NCI-H1930 (cell line): ENCODE measurements around the gene TRAF4.
A peak's percentile ranks its signal among the peaks of the same experiment; 100 is the strongest.
"Not testable (repeated sequence)": the region's sequence is repeated elsewhere in the genome, so short reads cannot be mapped to it uniquely, and the experiment has no call there.

Experiments
- DNase-seq, 2 experiments: peaks; one replicate each; lab custom pipeline; 2025; lab: John Stamatoyannopoulos, UW

The TRAF4 gene

DNA sequence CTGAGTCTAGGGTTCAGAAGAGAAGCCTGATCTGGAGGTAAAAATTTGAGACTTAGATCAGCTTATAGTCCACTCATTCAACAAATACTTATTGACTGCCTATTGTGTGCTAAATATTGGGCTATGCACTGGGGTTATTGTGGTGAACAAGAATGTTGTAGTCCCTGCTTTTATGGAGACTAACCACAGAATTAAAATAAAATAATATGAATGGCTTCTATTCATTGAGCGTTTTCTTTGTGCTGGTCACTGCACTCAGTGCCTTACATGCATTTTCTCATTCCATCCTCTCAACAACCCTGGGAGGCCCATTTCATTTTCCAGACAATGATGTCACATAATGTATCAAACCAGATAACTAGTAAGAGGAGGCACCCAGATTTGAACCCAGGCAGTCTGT is 10.5 kb upstream of the TRAF4 start:
- DNase-seq, result no peak

DNA sequence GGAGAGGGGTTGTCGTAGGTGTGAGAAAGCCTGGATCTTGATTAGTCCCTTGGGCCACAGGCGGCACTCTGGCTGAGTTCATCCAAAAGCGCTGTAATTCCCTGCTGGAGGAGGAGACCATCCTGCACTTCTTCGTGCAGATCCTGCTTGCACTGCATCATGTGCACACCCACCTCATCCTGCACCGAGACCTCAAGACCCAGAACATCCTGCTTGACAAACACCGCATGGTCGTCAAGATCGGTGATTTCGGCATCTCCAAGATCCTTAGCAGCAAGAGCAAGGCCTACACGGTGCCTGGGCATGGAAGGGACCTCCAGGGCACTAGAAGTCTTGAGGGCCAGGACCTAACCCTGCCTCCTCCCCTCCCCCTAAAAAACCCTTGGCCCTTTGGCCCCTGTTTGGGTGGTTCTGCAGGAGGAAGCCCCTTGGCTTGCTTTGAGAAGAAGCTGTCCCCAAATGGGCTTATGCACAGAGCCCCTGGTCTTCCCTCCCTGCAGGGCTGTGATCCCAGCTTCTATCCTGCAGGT is 9.0 kb upstream of the TRAF4 start:
- no peak for DNase-seq

- no peak for DNase-seq
Observed at GRCh38 chr17:28735242-28735722, 8.5 kb upstream of the TRAF4 start.

DNA sequence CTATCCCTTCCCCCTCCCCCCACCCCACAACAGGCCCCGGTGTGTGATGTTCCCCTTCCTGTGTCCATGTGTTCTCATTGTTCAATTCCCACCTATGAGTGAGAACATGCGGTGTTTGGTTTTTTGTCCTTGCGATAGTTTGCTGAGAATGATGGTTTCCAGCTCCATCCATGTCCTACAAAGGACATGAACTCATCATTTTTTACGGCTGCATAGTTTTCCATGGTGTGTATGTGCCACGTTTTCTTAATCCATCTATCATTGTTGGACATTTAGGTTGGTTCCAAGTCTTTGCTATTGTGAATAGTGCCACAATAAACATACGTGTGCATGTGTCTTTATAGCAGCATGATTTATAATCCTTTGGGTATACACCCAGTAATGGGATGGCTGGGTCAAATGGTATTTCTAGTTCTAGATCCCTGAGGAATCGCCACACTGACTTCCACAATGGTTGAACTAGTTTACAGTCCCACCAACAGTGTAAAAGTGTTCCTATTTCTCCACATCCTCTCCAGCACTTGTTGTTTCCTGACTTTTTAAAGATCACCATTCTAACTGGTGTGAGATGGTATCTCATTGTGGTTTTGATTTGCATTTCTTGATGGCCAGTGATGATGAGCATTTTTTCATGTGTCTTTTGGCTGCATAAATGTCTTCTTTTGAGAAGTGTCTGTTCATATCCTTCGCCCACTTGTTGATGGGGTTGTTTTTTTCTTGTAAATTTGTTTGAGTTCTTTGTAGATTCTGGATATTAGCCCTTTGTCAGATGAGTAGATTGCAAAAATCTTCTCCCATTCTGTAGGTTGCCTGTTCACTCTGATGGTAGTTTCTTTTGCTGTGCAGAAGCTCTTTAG is 7.7 kb upstream of the TRAF4 start:
- DNase-seq, result not testable (repeated sequence)

DNA sequence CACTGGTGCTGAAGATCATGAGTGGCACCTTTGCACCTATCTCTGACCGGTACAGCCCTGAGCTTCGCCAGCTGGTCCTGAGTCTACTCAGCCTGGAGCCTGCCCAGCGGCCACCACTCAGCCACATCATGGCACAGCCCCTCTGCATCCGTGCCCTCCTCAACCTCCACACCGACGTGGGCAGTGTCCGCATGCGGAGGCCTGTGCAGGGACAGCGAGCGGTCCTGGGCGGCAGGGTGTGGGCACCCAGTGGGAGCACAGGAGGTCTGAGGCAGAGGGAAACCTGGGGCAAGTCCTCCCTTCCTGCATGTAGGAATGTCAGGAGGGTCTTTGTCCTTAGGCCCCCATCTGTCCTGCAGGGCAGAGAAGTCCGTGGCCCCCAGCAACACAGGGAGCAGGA is 6.5 kb upstream of the TRAF4 start:
- no peak for DNase-seq

GRCh38 chr17:28737770-28738679 is 5.8 kb upstream of the TRAF4 start:
- DNase-seq, result no peak

- no peak for DNase-seq
Observed at GRCh38 chr17:28738680-28739384, 5.0 kb upstream of the TRAF4 start.

GRCh38 chr17:28740406-28741357 is 3.1 kb upstream of the TRAF4 start:
- no peak for DNase-seq

GRCh38 chr17:28741358-28742349 is 2.2 kb upstream of the TRAF4 start:
- DNase-seq, result no peak

GRCh38 chr17:28744104-28744971 is 527 bp downstream of the TRAF4 start:
- peak; percentile 36 to 43 for DNase-seq

DNA sequence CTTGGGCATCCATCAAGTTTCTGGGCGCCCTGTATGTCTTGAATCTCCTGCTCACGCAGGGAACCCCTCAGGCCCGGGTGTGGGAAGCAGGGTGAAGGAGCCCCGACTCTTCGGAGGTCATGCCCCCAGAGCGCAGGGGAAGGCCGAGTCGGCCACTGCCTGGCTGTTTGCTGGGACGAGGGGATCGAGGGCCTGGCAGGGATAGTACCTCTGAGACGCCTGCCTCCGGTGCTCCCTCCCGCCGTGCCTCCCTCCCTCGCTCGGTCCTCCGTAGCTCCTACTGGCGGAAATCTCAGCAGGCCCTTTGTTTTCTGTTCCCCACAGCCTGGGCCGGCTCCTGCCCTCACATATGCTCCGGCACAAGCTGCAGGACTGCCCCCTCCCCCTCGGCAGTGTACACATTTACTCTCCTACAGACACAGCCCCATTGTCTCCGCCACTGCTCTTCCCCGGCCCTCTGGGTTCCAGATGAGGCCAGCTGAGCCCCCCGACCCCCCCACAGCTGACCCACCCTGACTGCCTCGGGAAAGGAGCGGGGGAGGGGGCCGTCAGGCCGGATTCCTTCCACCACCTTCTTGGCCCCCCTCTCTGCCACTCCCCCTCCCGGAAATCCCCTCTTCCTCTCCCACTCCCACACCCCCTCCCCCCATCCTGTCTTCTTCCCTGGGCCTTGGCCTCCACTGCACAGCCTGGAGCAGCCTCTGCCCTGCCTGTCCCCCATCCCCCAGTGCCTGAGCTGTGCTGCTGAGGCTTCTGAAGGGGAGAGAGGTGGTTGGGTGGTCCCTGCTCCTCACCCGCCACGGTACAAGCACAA is 1.4 kb downstream of the TRAF4 start:
- DNase-seq, result peak in 1 of 2 experiments; percentile 11

DNA sequence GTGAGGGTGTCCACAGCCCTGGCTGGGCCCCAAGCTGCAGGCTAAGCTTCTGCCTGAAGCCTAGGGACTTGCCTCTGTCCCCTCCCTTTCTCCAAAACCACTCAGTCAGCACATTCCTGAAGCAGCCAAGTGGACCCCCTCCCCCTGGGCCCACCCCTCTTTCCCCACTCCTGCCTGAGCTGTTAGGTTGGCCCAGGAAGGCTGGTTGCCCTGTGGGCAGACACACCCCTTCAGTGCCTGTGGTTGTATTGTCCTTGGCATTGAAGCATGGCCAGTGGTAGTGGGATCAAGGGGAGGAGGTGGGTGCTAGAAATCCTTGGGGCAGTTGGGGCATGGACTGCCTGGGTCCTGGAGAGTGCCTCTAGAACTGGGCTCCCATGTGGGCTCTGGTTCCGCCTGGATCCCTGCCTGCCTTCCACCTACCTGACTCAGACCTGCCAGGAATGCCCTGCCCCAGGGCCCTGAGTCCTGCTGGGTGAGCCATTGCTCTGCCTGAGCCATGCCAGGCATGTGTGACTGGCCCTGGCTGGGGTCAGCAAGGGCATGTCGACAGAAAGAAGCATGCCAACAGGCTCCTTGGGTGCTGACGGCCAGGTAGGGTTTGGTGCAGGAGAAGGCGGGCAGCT is 2.1 kb downstream of the TRAF4 start:
- DNase-seq, result no peak

GRCh38 chr17:28746611-28747050 is 2.8 kb downstream of the TRAF4 start:
- DNase-seq, result no peak

DNA sequence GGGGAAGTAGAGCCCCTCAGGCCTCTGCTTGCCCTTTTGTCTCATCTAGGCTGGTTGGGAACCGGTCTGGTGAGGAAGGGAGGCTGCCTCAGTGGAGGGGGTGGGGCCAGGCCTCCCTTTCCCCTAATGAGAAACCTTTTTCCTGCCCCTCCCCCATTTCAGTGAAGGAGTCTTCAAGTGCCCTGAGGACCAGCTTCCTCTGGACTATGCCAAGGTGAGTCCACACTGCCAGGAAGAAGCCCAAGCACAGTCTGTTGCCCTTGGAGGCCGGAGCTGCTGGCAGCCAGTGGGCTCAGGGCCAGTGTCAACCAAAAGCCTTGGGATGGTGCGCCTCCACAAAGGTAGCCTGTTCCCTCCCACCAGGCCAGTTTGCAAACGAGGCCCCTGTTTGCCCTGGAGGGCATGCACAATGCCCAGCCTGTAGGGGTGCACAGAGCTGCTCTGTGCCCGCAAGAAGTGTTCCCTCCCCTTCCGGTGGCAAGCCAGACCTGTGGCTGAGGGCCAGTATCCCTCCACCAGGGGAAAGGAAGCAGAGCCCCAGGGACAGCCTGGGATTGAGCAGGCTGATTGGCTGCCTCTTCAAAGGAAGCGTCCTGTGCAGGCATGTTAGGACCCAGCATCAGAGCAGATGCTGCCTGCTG is 3.4 kb downstream of the TRAF4 start:
- DNase-seq, result no peak

GRCh38 chr17:28747801-28748750 is 4.3 kb downstream of the TRAF4 start:
- no peak for DNase-seq
